Measurements from ENCODE around the gene BNC2.

DNA sequence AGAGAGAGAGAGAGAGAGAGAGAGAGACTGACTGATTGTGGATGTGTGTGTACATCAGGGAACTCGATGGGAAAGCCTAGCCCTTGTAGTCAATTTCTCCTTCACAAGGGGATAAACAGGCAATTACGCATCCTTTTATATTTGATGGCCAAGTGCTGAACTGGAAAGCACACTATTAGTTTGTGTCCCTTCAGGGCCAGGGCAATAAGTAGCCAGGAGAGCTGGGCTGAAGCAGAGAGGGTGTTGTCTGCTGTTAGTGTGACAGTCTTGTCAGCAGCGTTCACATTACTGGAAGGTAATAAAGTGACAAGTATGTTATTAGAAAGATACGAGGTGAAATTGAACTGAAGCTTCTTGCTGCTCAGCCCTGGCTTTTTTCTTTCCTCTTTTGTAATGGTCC is 457.7 kb downstream of the BNC2 start:
- TF ChIP-seq POLR2A (IDR thresholded peaks at IDR 0.05) = no peak
- TF ChIP-seq, protein P1, sequence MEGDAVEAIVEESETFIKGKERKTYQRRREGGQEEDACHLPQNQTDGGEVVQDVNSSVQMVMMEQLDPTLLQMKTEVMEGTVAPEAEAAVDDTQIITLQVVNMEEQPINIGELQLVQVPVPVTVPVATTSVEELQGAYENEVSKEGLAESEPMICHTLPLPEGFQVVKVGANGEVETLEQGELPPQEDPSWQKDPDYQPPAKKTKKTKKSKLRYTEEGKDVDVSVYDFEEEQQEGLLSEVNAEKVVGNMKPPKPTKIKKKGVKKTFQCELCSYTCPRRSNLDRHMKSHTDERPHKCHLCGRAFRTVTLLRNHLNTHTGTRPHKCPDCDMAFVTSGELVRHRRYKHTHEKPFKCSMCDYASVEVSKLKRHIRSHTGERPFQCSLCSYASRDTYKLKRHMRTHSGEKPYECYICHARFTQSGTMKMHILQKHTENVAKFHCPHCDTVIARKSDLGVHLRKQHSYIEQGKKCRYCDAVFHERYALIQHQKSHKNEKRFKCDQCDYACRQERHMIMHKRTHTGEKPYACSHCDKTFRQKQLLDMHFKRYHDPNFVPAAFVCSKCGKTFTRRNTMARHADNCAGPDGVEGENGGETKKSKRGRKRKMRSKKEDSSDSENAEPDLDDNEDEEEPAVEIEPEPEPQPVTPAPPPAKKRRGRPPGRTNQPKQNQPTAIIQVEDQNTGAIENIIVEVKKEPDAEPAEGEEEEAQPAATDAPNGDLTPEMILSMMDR (IDR thresholded peaks at IDR 0.05) = no peak
- no peak for TF ChIP-seq POLR2AphosphoS5 (IDR thresholded peaks at IDR 0.05)
- TF ChIP-seq EP300 (IDR thresholded peaks at IDR 0.05) = no peak
